BJ (cell line): ENCODE results near the gene ANKRD17. TPM values are rescaled to one million over a fixed set of nuclear protein-coding genes. Genes with fewer than 3 reads are reported as not detected.

ENCODE experiments used
- CTCF ChIA-PET: fragments of 350-600 bp; formaldehyde crosslinking; extraction: SDS; loops from one replicate; lab custom pipeline; 2021; ENCODE audit warnings: antibody characterized with exemption, inconsistent platforms; lab: Yijun Ruan, JAX
- POLR2A ChIA-PET: fragments of 300-600 bp; sonication (Branson Sonifier 250); formaldehyde crosslinking; extraction: SDS; loops from one replicate; lab custom pipeline; 2021; ENCODE audit warnings: antibody characterized with exemption; lab: Charles Lee
- DNase-seq: peaks from one replicate; pipeline ENCODE4 v3.0.0-alpha.2; 2011; ENCODE audit warnings: low read depth
- H3K27me3 ChIP-seq: 2 replicates; pipeline ENCODE4 v1.6.0; 2011; ENCODE audit warnings: low read length; ENCODE audit not compliant: control insufficient read depth, insufficient read depth
- H3K36me3 ChIP-seq: 2 replicates; pipeline ENCODE4 v1.5.1; 2011; ENCODE audit warnings: low read length; ENCODE audit not compliant: control insufficient read depth, insufficient read depth
- H3K4me3 ChIP-seq: 2 replicates; pipeline ENCODE4 v1.5.1; 2011; ENCODE audit warnings: low read depth, mild to moderate bottlenecking, control low read depth, low read length
- CTCF ChIP-seq: IDR thresholded peaks from 2 replicates; pipeline ENCODE4 v1.5.1; 2011; ENCODE audit warnings: low read depth, mild to moderate bottlenecking, control low read depth, inconsistent platforms, low read length, moderate library complexity; ENCODE audit not compliant: insufficient read depth
- polyA plus RNA-seq: library from polyadenylated mRNA; depleted of rRNA; stranded (reverse); fragments of >200 nt; gene quantifications from 2 replicates; pipeline ENCODE4 v1.2.3, GENCODE V29; 2011

The ANKRD17 gene
- polyA plus RNA-seq, 1 experiment = 39.6 TPM

DNA sequence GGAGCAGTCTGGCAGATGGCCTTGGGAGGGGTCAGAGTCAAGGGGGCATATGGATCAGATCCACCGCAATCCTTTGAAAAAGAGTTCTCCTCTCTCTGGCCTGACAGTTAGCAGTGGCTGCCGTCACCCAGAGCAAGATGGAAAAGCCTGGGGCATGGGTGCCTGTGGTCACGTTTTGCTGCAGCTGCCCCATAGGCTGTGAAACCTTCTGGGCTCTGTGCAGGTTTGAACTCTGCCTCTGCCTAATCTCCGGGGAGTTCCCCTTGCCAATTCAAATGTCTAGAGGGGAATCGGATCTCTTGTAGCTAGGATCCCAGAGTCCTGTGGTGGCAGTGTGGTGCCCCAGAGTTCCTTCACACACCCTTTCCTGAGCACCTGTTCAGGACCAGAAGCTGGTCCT is 23.4 kb upstream of the ANKRD17 start:
- no peak for DNase-seq
- ChIA-PET POLR2A (no interaction called here), CTCF (no interaction called here)
- H3K27me3 ChIP-seq = no peaks in the 10 kb centered on the region
- no peak for TF ChIP-seq CTCF
- H3K36me3 ChIP-seq = no peaks in the 10 kb centered on the region
- H3K4me3 ChIP-seq = no peak overlapping the region

- Histone ChIP-seq H3K36me3 (no peaks in the 10 kb centered on the region), H3K27me3 (no peaks in the 10 kb centered on the region), H3K4me3 (no peak overlapping the region)
- DNase-seq = no peak
- CTCF ChIA-PET = no interaction called here
- TF ChIP-seq CTCF = no peak
- POLR2A ChIA-PET = no interaction called here
Observed at GRCh38 chr4:73281396-73281795, 22.8 kb upstream of the ANKRD17 start.

- no peak for TF ChIP-seq CTCF
- H3K27me3 ChIP-seq = no peaks in the 10 kb centered on the region
- no peaks in the 10 kb centered on the region for H3K36me3 ChIP-seq
- ChIA-PET POLR2A (no interaction called here), CTCF (no interaction called here)
- DNase-seq = no peak
- no peak overlapping the region for H3K4me3 ChIP-seq
Observed at GRCh38 chr4:73277201-73277600, 18.6 kb upstream of the ANKRD17 start.

- TF ChIP-seq CTCF = no peak
- CTCF ChIA-PET = interaction anchor here (0.8 to 1.0 kb wide), 2 partner anchors 22 to 158 kb away, joined by 3 read pairs; no protein-coding TSS in a partner anchor
- POLR2A ChIA-PET = no interaction called here
- Histone ChIP-seq H3K27me3 (no peaks in the 10 kb centered on the region), H3K36me3 (no peaks in the 10 kb centered on the region), H3K4me3 (no peak overlapping the region)
- DNase-seq = no peak
Observed at GRCh38 chr4:73275318-73275654, 16.7 kb upstream of the ANKRD17 start.

GRCh38 chr4:73272816-73273215 is 14.2 kb upstream of the ANKRD17 start:
- no peak for TF ChIP-seq CTCF
- H3K36me3 ChIP-seq = no peaks in the 10 kb centered on the region
- ChIA-PET POLR2A (no interaction called here), CTCF (interaction anchor here (0.6 kb wide), 2 partner anchors 716 to 870 kb away, joined by 3 to 4 read pairs; no protein-coding TSS in a partner anchor)
- DNase-seq = no peak
- H3K4me3 ChIP-seq = no peak overlapping the region
- no peaks in the 10 kb centered on the region for H3K27me3 ChIP-seq
